Naive B cell (primary cell): ENCODE results near the gene TMSB4X. TPM values are rescaled to one million over a fixed set of nuclear protein-coding genes. Genes with fewer than 3 reads are reported as not detected.
"Not testable (repeated sequence)": the region's sequence is repeated elsewhere in the genome, so short reads cannot be mapped to it uniquely, and the experiment has no call there.

Experiments used
- ATAC-seq, 2 donors: fragments of 150-1000 bp; cut with Tn5 transposase; 2 replicates each; pipeline ENCODE4 v1.10.0; 2021; ENCODE audit warnings: low read depth in 2 of 2, mild to moderate bottlenecking in 2 of 2, moderate library complexity in 2 of 2
- DNase-seq: peaks from one replicate; pipeline ENCODE4 v3.0.0; 2022
- H3K27ac Mint-ChIP-seq, 6 donors: one replicate each; pipeline ENCODE4 v1.8.0; 2020 to 2022; ENCODE audit warnings: mild to moderate bottlenecking in 6 of 6, mixed read lengths in 6 of 6, moderate library complexity in 5 of 6, inconsistent platforms in 2 of 6
- H3K27me3 Mint-ChIP-seq, 3 donors: one replicate each; pipeline ENCODE4 v1.8.0; 2021 to 2022; ENCODE audit warnings: mixed read lengths in 3 of 3, mild to moderate bottlenecking in 1 of 3
- H3K36me3 Mint-ChIP-seq, 2 donors: one replicate each; pipeline ENCODE4 v1.8.0; 2020 to 2022; ENCODE audit warnings: mixed read lengths in 2 of 2, inconsistent platforms in 1 of 2, mild to moderate bottlenecking in 1 of 2
- H3K4me1 Mint-ChIP-seq, 3 donors: one replicate each; pipeline ENCODE4 v1.8.0; 2020 to 2022; ENCODE audit warnings: mixed read lengths in 3 of 3, inconsistent platforms in 1 of 3, mild to moderate bottlenecking in 1 of 3, moderate library complexity in 1 of 3
- H3K4me3 Mint-ChIP-seq, 8 donors: one replicate each; pipeline ENCODE4 v1.8.0; 2020 to 2022; ENCODE audit warnings: mild to moderate bottlenecking in 8 of 8, mixed read lengths in 8 of 8, moderate library complexity in 8 of 8, inconsistent platforms in 2 of 8
- H3K9me3 Mint-ChIP-seq, 7 donors: one replicate each; pipeline ENCODE4 v1.8.0; 2020 to 2022; ENCODE audit warnings: mixed read lengths in 7 of 7, mild to moderate bottlenecking in 5 of 7, inconsistent platforms in 2 of 7, moderate library complexity in 1 of 7
- polyA plus RNA-seq, 6 donors: library from polyadenylated mRNA; unstranded; fragments of 300-500 nt; fragmentation: Illumina TruSeq; gene quantifications; one replicate each; pipeline ENCODE4 v1.2.3, GENCODE V29; 2021; ENCODE audit warnings: low read depth in 6 of 6

TMSB4X gene
- polyA plus RNA-seq, 6 donors from 2014 or later: 18,491 to 24,142 (median 22,031) TPM

GRCh38 chrX:12972878-12973560, 1.9 kb upstream of the TMSB4X start:
- H3K4me1 Mint-ChIP-seq: peaks cover 44 to 72% (median 48%) of the 10 kb centered on the region in 3 donors
- H3K9me3 Mint-ChIP-seq: peaks cover 0 to 9% (median 5%) of the 10 kb centered on the region in 7 donors
- peaks cover 9 to 20% of the 10 kb centered on the region in 2 donors for H3K36me3 Mint-ChIP-seq

GRCh38 chrX:12973561-12974304, 1.2 kb upstream of the TMSB4X start:
- peak; percentile 69 for DNase-seq
- peak; percentile 8 to 18 for ATAC-seq
- Mint-ChIP-seq H3K27ac (peak overlapping the region; percentile 97 to 100 (median 99)), H3K9me3 (peaks cover 0 to 9% (median 5%) of the 10 kb centered on the region in 7 donors), H3K4me1 (peaks cover 44 to 72% (median 52%) of the 10 kb centered on the region in 3 donors), H3K4me3 (peak overlapping the region; percentile 98 to 100 (median 99)), H3K27me3 (peaks cover 0 to 24% (median 0%) of the 10 kb centered on the region in 3 donors), H3K36me3 (peaks cover 9 to 20% of the 10 kb centered on the region in 2 donors)

More at GRCh38 chrX:12972878-12973560, 1.9 kb upstream of the TMSB4X start:
- H3K27ac Mint-ChIP-seq: peak overlapping the region; percentile 74 to 99 (median 99)
- H3K27me3 Mint-ChIP-seq: peaks cover 0 to 18% (median 0%) of the 10 kb centered on the region in 3 donors
- peak overlapping the region; percentile 98 to 100 (median 99) for H3K4me3 Mint-ChIP-seq
- DNase-seq (no peak), ATAC-seq (no peak)

- H3K36me3 Mint-ChIP-seq: peaks cover 9 to 20% of the 10 kb centered on the region in 2 donors
- peaks cover 45 to 72% (median 56%) of the 10 kb centered on the region in 3 donors for H3K4me1 Mint-ChIP-seq
- H3K9me3 Mint-ChIP-seq: peaks cover 0 to 9% (median 5%) of the 10 kb centered on the region in 7 donors
- H3K4me3 Mint-ChIP-seq: peak overlapping the region; percentile 98 to 100 (median 99)
- H3K27ac Mint-ChIP-seq: peak overlapping the region; percentile 97 to 100 (median 99)
- peak; percentile 47 for DNase-seq
- peaks cover 0 to 24% (median 0%) of the 10 kb centered on the region in 3 donors for H3K27me3 Mint-ChIP-seq
- peak; percentile 4 to 8 for ATAC-seq
These were observed 560 bp upstream of the TMSB4X start for GRCh38 chrX:12974305-12974795.

GRCh38 chrX:12975670-12975965, 708 bp downstream of the TMSB4X start:
- H3K4me1 Mint-ChIP-seq: peaks cover 43 to 70% (median 53%) of the 10 kb centered on the region in 3 donors
- H3K4me3 Mint-ChIP-seq: peak overlapping the region; percentile 98 to 100 (median 99)
- H3K27ac Mint-ChIP-seq: peak overlapping the region; percentile 97 to 100 (median 99)
- peaks cover 9 to 20% of the 10 kb centered on the region in 2 donors for H3K36me3 Mint-ChIP-seq
- no peak for ATAC-seq
- no peak for DNase-seq
- H3K9me3 Mint-ChIP-seq: peaks cover 0 to 9% (median 5%) of the 10 kb centered on the region in 7 donors
- peaks cover 0 to 24% (median 0%) of the 10 kb centered on the region in 3 donors for H3K27me3 Mint-ChIP-seq

GRCh38 chrX:12975991-12976558, 1.2 kb downstream of the TMSB4X start:
- peak; percentile 75 for DNase-seq
- peak; percentile 40 for ATAC-seq
- peaks cover 0 to 24% (median 0%) of the 10 kb centered on the region in 3 donors for H3K27me3 Mint-ChIP-seq
- H3K27ac Mint-ChIP-seq: peak overlapping the region; percentile 97 to 100 (median 99)
- H3K4me1 Mint-ChIP-seq: peaks cover 38 to 69% (median 48%) of the 10 kb centered on the region in 3 donors
- peak overlapping the region; percentile 98 to 100 (median 99) for H3K4me3 Mint-ChIP-seq
- H3K9me3 Mint-ChIP-seq: peaks cover 0 to 9% (median 5%) of the 10 kb centered on the region in 7 donors
- peaks cover 9 to 20% of the 10 kb centered on the region in 2 donors for H3K36me3 Mint-ChIP-seq

GRCh38 chrX:12976819-12977732, 2.2 kb downstream of the TMSB4X start:
- ATAC-seq, H3K9me3 Mint-ChIP-seq, DNase-seq: not testable (repeated sequence)
- H3K4me1 Mint-ChIP-seq: peaks cover 28 to 68% (median 43%) of the 10 kb centered on the region in 3 donors
- H3K27ac Mint-ChIP-seq: peak overlapping the region; percentile 87 to 99 (median 94)
- peaks cover 0 to 17% (median 0%) of the 10 kb centered on the region in 3 donors for H3K27me3 Mint-ChIP-seq
- peak overlapping the region; percentile 98 to 100 (median 99) for H3K4me3 Mint-ChIP-seq
- H3K36me3 Mint-ChIP-seq: peaks cover 9 to 20% of the 10 kb centered on the region in 2 donors

GRCh38 chrX:12977761-12978204, 2.9 kb downstream of the TMSB4X start:
- H3K9me3 Mint-ChIP-seq: peaks cover 0 to 9% (median 5%) of the 10 kb centered on the region in 7 donors
- peaks cover 9 to 20% of the 10 kb centered on the region in 2 donors for H3K36me3 Mint-ChIP-seq
- DNase-seq: no peak
- peak overlapping the region; percentile 98 to 100 (median 99) for H3K4me3 Mint-ChIP-seq
- H3K4me1 Mint-ChIP-seq: peaks cover 25 to 68% (median 39%) of the 10 kb centered on the region in 3 donors
- H3K27ac Mint-ChIP-seq: peak overlapping the region; percentile 87 to 99 (median 94)
- ATAC-seq: no peak
- peaks cover 0 to 13% (median 0%) of the 10 kb centered on the region in 3 donors for H3K27me3 Mint-ChIP-seq

- H3K36me3 Mint-ChIP-seq: peaks cover 9 to 20% of the 10 kb centered on the region in 2 donors
- H3K4me1 Mint-ChIP-seq: peaks cover 23 to 68% (median 36%) of the 10 kb centered on the region in 3 donors
- peak overlapping the region; percentile 88 to 99 (median 96) for H3K27ac Mint-ChIP-seq
- ATAC-seq (peak; percentile 45 to 56), DNase-seq (peak; percentile 73)
- peaks cover 0 to 12% (median 0%) of the 10 kb centered on the region in 3 donors for H3K27me3 Mint-ChIP-seq
- peaks cover 0 to 9% (median 5%) of the 10 kb centered on the region in 7 donors for H3K9me3 Mint-ChIP-seq
- H3K4me3 Mint-ChIP-seq: peak overlapping the region; percentile 98 to 100 (median 99)
These were observed 3.5 kb downstream of the TMSB4X start for GRCh38 chrX:12978205-12979025.

- peaks cover 0 to 19% (median 0%) of the 10 kb centered on the region in 3 donors for H3K27me3 Mint-ChIP-seq
- H3K4me3 Mint-ChIP-seq: peak overlapping the region; percentile 98 to 100 (median 99)
- peaks cover 25 to 67% (median 38%) of the 10 kb centered on the region in 3 donors for H3K4me1 Mint-ChIP-seq
- DNase-seq: no peak
- peaks cover 9 to 20% of the 10 kb centered on the region in 2 donors for H3K36me3 Mint-ChIP-seq
- peak overlapping the region; percentile 54 to 99 (median 96) for H3K27ac Mint-ChIP-seq
- peaks cover 0 to 9% (median 5%) of the 10 kb centered on the region in 7 donors for H3K9me3 Mint-ChIP-seq
- ATAC-seq: no peak
These were observed 4.2 kb downstream of the TMSB4X start for GRCh38 chrX:12979026-12979607.

GRCh38 chrX:12979616-12980015, 4.7 kb downstream of the TMSB4X start:
- H3K4me3 Mint-ChIP-seq: peak overlapping the region in 7 of 8 donors; percentile 44 to 100 (median 98)
- no peak for DNase-seq
- ATAC-seq: no peak
- H3K9me3 Mint-ChIP-seq: peaks cover 0 to 9% (median 5%) of the 10 kb centered on the region in 7 donors
- peaks cover 0 to 23% (median 0%) of the 10 kb centered on the region in 3 donors for H3K27me3 Mint-ChIP-seq
- peaks cover 9 to 20% of the 10 kb centered on the region in 2 donors for H3K36me3 Mint-ChIP-seq
- H3K27ac Mint-ChIP-seq: peak overlapping the region; percentile 5 to 99 (median 71)
- H3K4me1 Mint-ChIP-seq: peaks cover 28 to 69% (median 42%) of the 10 kb centered on the region in 3 donors

GRCh38 chrX:12980039-12980438, 5.1 kb downstream of the TMSB4X start:
- Mint-ChIP-seq H3K4me1 (peaks cover 33 to 74% (median 43%) of the 10 kb centered on the region in 3 donors), H3K27ac (peak overlapping the region in 3 of 6 donors; percentile 54 to 99 (median 98))
- not testable (repeated sequence) for DNase-seq

More at GRCh38 chrX:12980039-12980438, 5.1 kb downstream of the TMSB4X start:
- Mint-ChIP-seq H3K36me3 (peaks cover 9 to 20% of the 10 kb centered on the region in 2 donors), H3K4me3 (peak overlapping the region in 6 of 8 donors; percentile 35 to 100 (median 64)), H3K27me3 (peaks cover 0 to 27% (median 0%) of the 10 kb centered on the region in 3 donors)
- not testable (repeated sequence) for H3K9me3 Mint-ChIP-seq, ATAC-seq
